ENCODE data around the gene MRPS7. TPM values are rescaled to one million over a fixed set of nuclear protein-coding genes. Genes with fewer than 3 reads are reported as not detected.

MRPS7 gene
- total RNA-seq, 2 experiments from 2014 or later: 103 to 127 TPM

GRCh38 chr17:75301049-75301448 is 39.4 kb downstream of the MRPS7 start:
- no peak overlapping the region for H3K4me2 ChIP-seq (ENCODE audit: low read length)
- H3K79me2 ChIP-seq (ENCODE audit: insufficient read depth, low read depth, low read length): no peaks in the 10 kb centered on the region
- H3K9me3 ChIP-seq (ENCODE audit: low read length): no peaks in the 10 kb centered on the region
- intact Hi-C loops (cut with micrococcal nuclease; ENCODE audit: unreplicated experiment): no loop called here
- BruUV-seq (replicated peaks): no TSS peak
- no peaks in the 10 kb centered on the region for H4K20me1 ChIP-seq (ENCODE audit: insufficient read depth, low read length)
- peaks cover 41% of the 10 kb centered on the region for H3K4me1 ChIP-seq (ENCODE audit: insufficient read depth, low read length, poor library complexity, severe bottlenecking)
- H2AFZ ChIP-seq (ENCODE audit: low read length): no peak overlapping the region
- no peak overlapping the region for H3K27ac ChIP-seq (ENCODE audit: low read depth, low read length, poor library complexity, severe bottlenecking)
- TF ChIP-seq EZH2phosphoT487 (IDR thresholded peaks at IDR 0.05; ENCODE audit: borderline replicate concordance, low read depth, low read length) (no peak), CTCF (conservative IDR thresholded peaks at IDR 0.05; ENCODE audit: low read length) (no peak)
- CTCF ChIA-PET (ENCODE audit: unreplicated experiment): no interaction called here
- H3K4me3 ChIP-seq (ENCODE audit: low read depth, low read length, poor library complexity, severe bottlenecking): no peak overlapping the region
- H3K36me3 ChIP-seq (ENCODE audit: insufficient read depth, low read length): peaks cover 7% of the 10 kb centered on the region; the same call in 1 of the 2 replicates
- POLR2A ChIA-PET: interaction anchor here (0.8 to 5.8 kb wide), 3 partner anchors 11 to 38 kb away, joined by 3 to 108 read pairs (median 10); no protein-coding TSS in a partner anchor
- H3K9me2 ChIP-seq (ENCODE audit: insufficient read depth, low read length): no peaks in the 10 kb centered on the region
- DNase-seq (ENCODE audit: low spot score): no peak

- no TSS peak for BruUV-seq (replicated peaks)
- H4K20me1 ChIP-seq (ENCODE audit: insufficient read depth, low read length): no peaks in the 10 kb centered on the region
- TF ChIP-seq EZH2phosphoT487 (IDR thresholded peaks at IDR 0.05; ENCODE audit: borderline replicate concordance, low read depth, low read length) (no peak), CTCF (conservative IDR thresholded peaks at IDR 0.05; ENCODE audit: low read length) (no peak)
- POLR2A ChIA-PET: no interaction called here
- H3K9me3 ChIP-seq (ENCODE audit: low read length): no peaks in the 10 kb centered on the region
- no peak overlapping the region for H3K4me2 ChIP-seq (ENCODE audit: low read length)
- peaks cover 7% of the 10 kb centered on the region; the same call in 1 of the 2 replicates for H3K36me3 ChIP-seq (ENCODE audit: insufficient read depth, low read length)
- H3K9me2 ChIP-seq (ENCODE audit: insufficient read depth, low read length): no peaks in the 10 kb centered on the region
- no peak overlapping the region for H3K4me3 ChIP-seq (ENCODE audit: low read depth, low read length, poor library complexity, severe bottlenecking)
- CTCF ChIA-PET (ENCODE audit: unreplicated experiment): no interaction called here
- peaks cover 35% of the 10 kb centered on the region for H3K4me1 ChIP-seq (ENCODE audit: insufficient read depth, low read length, poor library complexity, severe bottlenecking)
- no peak for DNase-seq (ENCODE audit: low spot score)
- no peaks in the 10 kb centered on the region for H3K79me2 ChIP-seq (ENCODE audit: insufficient read depth, low read depth, low read length)
- H2AFZ ChIP-seq (ENCODE audit: low read length): no peak overlapping the region
- intact Hi-C loops (cut with micrococcal nuclease; ENCODE audit: unreplicated experiment): no loop called here
- no peak overlapping the region for H3K27ac ChIP-seq (ENCODE audit: low read depth, low read length, poor library complexity, severe bottlenecking)
Observed at GRCh38 chr17:75301502-75302206, 40.0 kb downstream of the MRPS7 start.
